Measurements from ENCODE around the gene CD74. TPM values are rescaled to one million over a fixed set of nuclear protein-coding genes. Genes with fewer than 3 reads are reported as not detected.

The CD74 gene
- total and polyA plus RNA-seq, 2 donors (not counting 1 experiment from before 2014, with no cell fraction given): 1.3 to 5.9 TPM

DNA sequence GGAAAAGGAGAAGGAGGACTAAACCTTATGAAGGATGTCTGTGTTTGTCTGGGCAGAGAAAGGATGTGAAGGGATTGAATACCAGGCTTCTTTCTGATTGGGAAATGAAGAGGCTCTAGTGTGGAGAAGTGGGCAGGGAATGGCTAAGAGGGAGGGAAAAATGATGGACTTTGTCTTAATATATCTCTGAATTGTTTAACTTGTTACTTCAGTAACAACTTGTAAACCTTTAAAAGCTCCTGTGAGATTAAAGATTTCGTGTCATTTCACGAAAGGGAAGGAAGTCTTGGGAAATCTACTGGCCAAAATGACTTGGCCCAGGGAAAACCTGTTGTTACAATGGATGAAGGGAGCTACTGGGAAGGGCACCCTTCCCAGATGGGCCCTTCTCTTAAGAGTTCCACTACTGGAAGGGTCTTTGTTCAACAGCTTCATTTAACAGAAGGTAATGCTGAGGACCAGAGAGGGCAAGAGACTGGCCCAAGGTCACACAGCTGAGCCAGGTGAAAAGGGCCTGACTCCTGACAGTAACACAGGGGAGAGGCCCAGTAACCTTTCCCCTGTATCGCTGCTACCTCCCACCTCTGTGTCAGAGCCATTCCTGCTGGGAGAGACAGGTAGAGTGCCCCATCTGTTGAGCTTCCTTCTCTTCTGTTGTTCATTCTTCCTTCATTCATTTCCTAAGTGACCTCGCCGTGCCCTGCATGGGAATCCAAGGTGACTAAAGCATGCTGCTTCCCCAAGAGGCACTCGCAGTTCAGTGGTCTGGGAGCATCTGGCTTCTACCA lies 60.3 kb downstream of the CD74 start:
- Histone ChIP-seq H3K36me3 (ENCODE audit: control insufficient read depth, insufficient read depth, low read length) (no peaks in the 10 kb centered on the region), H3K4me3 (replicated peaks in 1 of 4; ENCODE audit: control extremely low read depth in 1 of 4, insufficient read depth in 1 of 4, low read depth in 3 of 4, low read length in 4 of 4) (no peak overlapping the region), H3K79me2 (ENCODE audit: control insufficient read depth, insufficient read depth, low read length) (no peaks in the 10 kb centered on the region), H3K27ac (ENCODE audit: insufficient read depth, low read length) (no peak overlapping the region), H4K20me1 (ENCODE audit: control insufficient read depth, extremely low read depth, insufficient read depth, low read length) (no peaks in the 10 kb centered on the region), H3K4me2 (ENCODE audit: extremely low read depth, insufficient read depth, low read length) (no peak overlapping the region), H3K9ac (ENCODE audit: insufficient read depth, low read length) (no peak overlapping the region), H3K27me3 (ENCODE audit: control insufficient read depth, insufficient read depth, low read length) (no peaks in the 10 kb centered on the region), H3K9me3 (ENCODE audit: control insufficient read depth, insufficient read depth, low read depth, low read length) (no peaks in the 10 kb centered on the region), H3K4me1 (ENCODE audit: control insufficient read depth, extremely low read depth, insufficient read depth, low read length) (no peaks in the 10 kb centered on the region), H2AFZ (ENCODE audit: low read length) (no peak overlapping the region)
- TF ChIP-seq CTCF (conservative IDR thresholded peaks at IDR 0.05 in 1 of 2, IDR thresholded peaks at IDR 0.05 in 1 of 2; ENCODE audit: low read depth in 1 of 2, low read length in 2 of 2): no peak
- no peak for TF ChIP-seq EZH2 (IDR thresholded peaks at IDR 0.05; ENCODE audit: low read length, missing control alignments)
- peak in 1 of 2 donors; percentile 15 for DNase-seq (ENCODE audit: low read depth in 2 of 2)

Other genes with a start within 250 kb of the CD74 start
- under 0.01 and 0.33 TPM in 2 replicates for gene CDX1, start 246.1 kb downstream of the CD74 start, total RNA-seq
- gene CDX1, start 246.1 kb downstream of the CD74 start, polyA plus RNA-seq: 0.09 and 1.8 TPM in 2 replicates
- gene SLC6A7, start 222.8 kb downstream of the CD74 start, total RNA-seq: not detected in 2 replicates
- gene SLC6A7, start 222.8 kb downstream of the CD74 start, polyA plus RNA-seq: 0.02 TPM in 1 of 2 replicates, not detected in the other
- 0.77 and 2.1 TPM in 2 replicates for gene CAMK2A, start 123.1 kb downstream of the CD74 start, total RNA-seq
- gene CAMK2A, start 123.1 kb downstream of the CD74 start, polyA plus RNA-seq: 1.5 and 3.1 TPM in 2 replicates
- gene ARSI, start 110.0 kb downstream of the CD74 start, total RNA-seq: 5.9 and 8.5 TPM in 2 replicates
- gene ARSI, start 110.0 kb downstream of the CD74 start, polyA plus RNA-seq: 3.3 and 12.5 TPM in 2 replicates
- gene TCOF1, start 55.2 kb downstream of the CD74 start, total RNA-seq: 10.6 and 11.0 TPM in 2 replicates
- 8.5 and 12.1 TPM in 2 replicates for gene TCOF1, start 55.2 kb downstream of the CD74 start, polyA plus RNA-seq
- 1,962 and 4,466 TPM in 2 replicates for gene RPS14, start 36.8 kb upstream of the CD74 start, total RNA-seq
- 5,623 and 6,025 TPM in 2 replicates for gene RPS14, start 36.8 kb upstream of the CD74 start, polyA plus RNA-seq
- 18.2 and 38.5 TPM in 2 replicates for gene NDST1, start 95.2 kb upstream of the CD74 start, total RNA-seq
- 50.5 and 94.8 TPM in 2 replicates for gene NDST1, start 95.2 kb upstream of the CD74 start, polyA plus RNA-seq
- gene SYNPO, start 227.8 kb upstream of the CD74 start, total RNA-seq: 5.6 and 6.6 TPM in 2 replicates
- 9.8 and 10.5 TPM in 2 replicates for gene SYNPO, start 227.8 kb upstream of the CD74 start, polyA plus RNA-seq
- 0.33 and 0.77 TPM in 2 replicates for gene MYOZ3, start 248.3 kb upstream of the CD74 start, total RNA-seq
- 0.14 and 0.26 TPM in 2 replicates for gene MYOZ3, start 248.3 kb upstream of the CD74 start, polyA plus RNA-seq

All from fibroblast of lung (primary cell).